Subcutaneous abdominal adipose tissue (tissue), 5 donors: ENCODE data around the gene GPC5.

Experiments
- H3K27ac ChIP-seq: one replicate; pipeline ENCODE4 v1.7.0; 2013; ENCODE audit warnings: low read depth, mild to moderate bottlenecking, inconsistent platforms, low read length, moderate library complexity
- H3K27me3 ChIP-seq, 5 donors: one replicate each; pipeline ENCODE4 v1.7.0; 2013; ENCODE audit warnings: low read length in 5 of 5, inconsistent platforms in 1 of 5; ENCODE audit not compliant: control insufficient read depth in 5 of 5, insufficient read depth in 4 of 5
- H3K36me3 ChIP-seq, 5 donors: one replicate each; pipeline ENCODE4 v1.7.0; 2013; ENCODE audit warnings: low read length in 5 of 5; ENCODE audit not compliant: control insufficient read depth in 5 of 5, insufficient read depth in 5 of 5
- H3K4me1 ChIP-seq, 5 donors: one replicate each; pipeline ENCODE4 v1.7.0; 2013; ENCODE audit warnings: low read length in 5 of 5, mild to moderate bottlenecking in 3 of 5, moderate library complexity in 1 of 5; ENCODE audit not compliant: control insufficient read depth in 5 of 5, insufficient read depth in 5 of 5
- H3K4me3 ChIP-seq, 5 donors: one replicate each; pipeline ENCODE4 v1.7.0; 2013; ENCODE audit warnings: low read length in 5 of 5, low read depth in 1 of 5
- H3K9ac ChIP-seq, 5 donors: one replicate each; pipeline ENCODE4 v1.7.0; 2013; ENCODE audit warnings: low read length in 5 of 5, mild to moderate bottlenecking in 4 of 5, moderate library complexity in 3 of 5
- H3K9me3 ChIP-seq, 5 donors: one replicate each; pipeline ENCODE4 v1.7.0; 2013; ENCODE audit warnings: low read length in 5 of 5; ENCODE audit not compliant: control insufficient read depth in 5 of 5
- donor health status: healthy.
- donor health status: healthy.
- donor health status: healthy.
- donor health status: healthy.
- donor health status: healthy.

Gene GPC5

GRCh38 chr13:91553584-91553983, 155.2 kb downstream of the GPC5 start:
- Histone ChIP-seq H3K4me1 (no peaks in the 10 kb centered on the region), H3K9me3 (peaks cover 0 to 4% (median 0%) of the 10 kb centered on the region in 5 donors), H3K27ac (no peak overlapping the region), H3K4me3 (no peak overlapping the region), H3K27me3 (no peaks in the 10 kb centered on the region), H3K36me3 (no peaks in the 10 kb centered on the region), H3K9ac (no peak overlapping the region)

- Histone ChIP-seq H3K27me3 (no peaks in the 10 kb centered on the region), H3K27ac (no peak overlapping the region), H3K4me3 (no peak overlapping the region), H3K9ac (no peak overlapping the region), H3K4me1 (no peaks in the 10 kb centered on the region), H3K9me3 (peaks cover 0 to 4% (median 0%) of the 10 kb centered on the region in 5 donors), H3K36me3 (no peaks in the 10 kb centered on the region)
Measured at GRCh38 chr13:91554101-91554500, 155.7 kb downstream of the GPC5 start.

- Histone ChIP-seq H3K27me3 (no peaks in the 10 kb centered on the region), H3K9ac (no peak overlapping the region), H3K27ac (no peak overlapping the region), H3K9me3 (no peaks in the 10 kb centered on the region), H3K36me3 (no peaks in the 10 kb centered on the region), H3K4me1 (no peaks in the 10 kb centered on the region), H3K4me3 (no peak overlapping the region)
Measured at GRCh38 chr13:91557328-91558090, 159.1 kb downstream of the GPC5 start.

- Histone ChIP-seq H3K9ac (no peak overlapping the region), H3K36me3 (no peaks in the 10 kb centered on the region), H3K27ac (no peak overlapping the region), H3K4me3 (no peak overlapping the region), H3K9me3 (no peaks in the 10 kb centered on the region), H3K27me3 (no peaks in the 10 kb centered on the region), H3K4me1 (no peaks in the 10 kb centered on the region)
Measured at GRCh38 chr13:91563799-91564198, 165.4 kb downstream of the GPC5 start.

GRCh38 chr13:91564396-91564795, 166.0 kb downstream of the GPC5 start:
- Histone ChIP-seq H3K27ac (no peak overlapping the region), H3K27me3 (no peaks in the 10 kb centered on the region), H3K4me3 (no peak overlapping the region), H3K36me3 (no peaks in the 10 kb centered on the region), H3K9me3 (no peaks in the 10 kb centered on the region), H3K9ac (no peak overlapping the region), H3K4me1 (no peaks in the 10 kb centered on the region)

- Histone ChIP-seq H3K9me3 (no peaks in the 10 kb centered on the region), H3K4me3 (no peak overlapping the region), H3K27me3 (no peaks in the 10 kb centered on the region), H3K9ac (no peak overlapping the region), H3K4me1 (no peaks in the 10 kb centered on the region), H3K27ac (no peak overlapping the region), H3K36me3 (no peaks in the 10 kb centered on the region)
Measured at GRCh38 chr13:91565296-91565695, 166.9 kb downstream of the GPC5 start.

- Histone ChIP-seq H3K9me3 (no peaks in the 10 kb centered on the region), H3K27ac (no peak overlapping the region), H3K27me3 (no peaks in the 10 kb centered on the region), H3K4me1 (no peaks in the 10 kb centered on the region), H3K9ac (no peak overlapping the region), H3K36me3 (no peaks in the 10 kb centered on the region), H3K4me3 (no peak overlapping the region)
Measured at GRCh38 chr13:91567485-91568207, 169.2 kb downstream of the GPC5 start.

- no peaks in the 10 kb centered on the region for H3K4me1 ChIP-seq
- H3K9ac ChIP-seq = no peak overlapping the region
- H3K4me3 ChIP-seq = no peak overlapping the region
Measured at GRCh38 chr13:91571681-91572080, 173.3 kb downstream of the GPC5 start.

GRCh38 chr13:91572439-91572838, 174.0 kb downstream of the GPC5 start:
- Histone ChIP-seq H3K4me1 (no peaks in the 10 kb centered on the region), H3K4me3 (no peak overlapping the region), H3K9me3 (peaks cover 0 to 2% (median 0%) of the 10 kb centered on the region in 5 donors), H3K27ac (no peak overlapping the region), H3K36me3 (no peaks in the 10 kb centered on the region), H3K27me3 (no peaks in the 10 kb centered on the region), H3K9ac (no peak overlapping the region)

More at GRCh38 chr13:91571681-91572080, 173.3 kb downstream of the GPC5 start:
- Histone ChIP-seq H3K36me3 (no peaks in the 10 kb centered on the region), H3K9me3 (no peaks in the 10 kb centered on the region), H3K27me3 (no peaks in the 10 kb centered on the region), H3K27ac (no peak overlapping the region)

- Histone ChIP-seq H3K27ac (no peak overlapping the region), H3K9ac (no peak overlapping the region), H3K36me3 (no peaks in the 10 kb centered on the region), H3K27me3 (no peaks in the 10 kb centered on the region), H3K4me1 (no peaks in the 10 kb centered on the region), H3K9me3 (peaks cover 2 to 6% (median 4%) of the 10 kb centered on the region in 5 donors), H3K4me3 (no peak overlapping the region)
Measured at GRCh38 chr13:91572944-91573598, 174.7 kb downstream of the GPC5 start.
